ENCODE data around the gene CDH8.
"Not testable (repeated sequence)": the region's sequence is repeated elsewhere in the genome, so short reads cannot be mapped to it uniquely, and the experiment has no call there.

CDH8 gene

GRCh38 chr16:61807551-61807950 is 228.7 kb downstream of the CDH8 start:
- H3K27ac ChIP-seq (ENCODE audit: poor library complexity, severe bottlenecking): no peak overlapping the region
- H3K4me3 ChIP-seq (ENCODE audit: severe bottlenecking): no peak overlapping the region
- no peaks in the 10 kb centered on the region for H3K4me1 ChIP-seq (ENCODE audit: insufficient read depth, poor library complexity, severe bottlenecking)
- DNase-seq (ENCODE audit: low spot score) (no peak), ATAC-seq (ENCODE audit: low read depth) (no peak)
- H3K27me3 ChIP-seq (ENCODE audit: insufficient read depth, poor library complexity, severe bottlenecking): no peaks in the 10 kb centered on the region
- no peaks in the 10 kb centered on the region for H3K36me3 ChIP-seq (ENCODE audit: low read depth)
- no peaks in the 10 kb centered on the region for H3K9me3 ChIP-seq (ENCODE audit: severe bottlenecking)
- TF ChIP-seq CTCF (IDR thresholded peaks at IDR 0.05; ENCODE audit: poor library complexity, severe bottlenecking): no peak

GRCh38 chr16:61801217-61801616 is 235.0 kb downstream of the CDH8 start:
- not testable (repeated sequence) for ATAC-seq (ENCODE audit: low read depth); H3K4me1 ChIP-seq (ENCODE audit: insufficient read depth, poor library complexity, severe bottlenecking); H3K9me3 ChIP-seq (ENCODE audit: severe bottlenecking); H3K27ac ChIP-seq (ENCODE audit: poor library complexity, severe bottlenecking); DNase-seq (ENCODE audit: low spot score); H3K27me3 ChIP-seq (ENCODE audit: insufficient read depth, poor library complexity, severe bottlenecking); H3K36me3 ChIP-seq (ENCODE audit: low read depth); H3K4me3 ChIP-seq (ENCODE audit: severe bottlenecking)

GRCh38 chr16:61798741-61799140 is 237.5 kb downstream of the CDH8 start:
- H3K27me3 ChIP-seq (ENCODE audit: insufficient read depth, poor library complexity, severe bottlenecking): no peaks in the 10 kb centered on the region
- H3K9me3 ChIP-seq (ENCODE audit: severe bottlenecking): no peaks in the 10 kb centered on the region
- no peak for ATAC-seq (ENCODE audit: low read depth)
- no peak for TF ChIP-seq CTCF (IDR thresholded peaks at IDR 0.05; ENCODE audit: poor library complexity, severe bottlenecking)
- H3K4me1 ChIP-seq (ENCODE audit: insufficient read depth, poor library complexity, severe bottlenecking): peaks cover 3% of the 10 kb centered on the region
- no peak overlapping the region for H3K27ac ChIP-seq (ENCODE audit: poor library complexity, severe bottlenecking)
- no peak for DNase-seq (ENCODE audit: low spot score)
- H3K4me3 ChIP-seq (ENCODE audit: severe bottlenecking): no peak overlapping the region
- H3K36me3 ChIP-seq (ENCODE audit: low read depth): no peaks in the 10 kb centered on the region

GRCh38 chr16:61797961-61798507 is 238.2 kb downstream of the CDH8 start:
- no peak overlapping the region for H3K27ac ChIP-seq (ENCODE audit: poor library complexity, severe bottlenecking)
- no peaks in the 10 kb centered on the region for H3K36me3 ChIP-seq (ENCODE audit: low read depth)
- DNase-seq (ENCODE audit: low spot score) (no peak), ATAC-seq (ENCODE audit: low read depth) (no peak)
- H3K4me1 ChIP-seq (ENCODE audit: insufficient read depth, poor library complexity, severe bottlenecking): peaks cover 4% of the 10 kb centered on the region
- no peaks in the 10 kb centered on the region for H3K9me3 ChIP-seq (ENCODE audit: severe bottlenecking)
- TF ChIP-seq CTCF (IDR thresholded peaks at IDR 0.05; ENCODE audit: poor library complexity, severe bottlenecking): no peak
- no peaks in the 10 kb centered on the region for H3K27me3 ChIP-seq (ENCODE audit: insufficient read depth, poor library complexity, severe bottlenecking)
- H3K4me3 ChIP-seq (ENCODE audit: severe bottlenecking): no peak overlapping the region

GRCh38 chr16:61797296-61797795 is 238.9 kb downstream of the CDH8 start:
- no peak for DNase-seq (ENCODE audit: low spot score)
- Histone ChIP-seq H3K27me3 (ENCODE audit: insufficient read depth, poor library complexity, severe bottlenecking) (no peaks in the 10 kb centered on the region), H3K4me3 (ENCODE audit: severe bottlenecking) (no peak overlapping the region), H3K27ac (ENCODE audit: poor library complexity, severe bottlenecking) (no peak overlapping the region), H3K9me3 (ENCODE audit: severe bottlenecking) (no peaks in the 10 kb centered on the region), H3K4me1 (ENCODE audit: insufficient read depth, poor library complexity, severe bottlenecking) (peaks cover 11% of the 10 kb centered on the region), H3K36me3 (ENCODE audit: low read depth) (no peaks in the 10 kb centered on the region)
- no peak for ATAC-seq (ENCODE audit: low read depth)
- TF ChIP-seq CTCF (IDR thresholded peaks at IDR 0.05; ENCODE audit: poor library complexity, severe bottlenecking): no peak

Data from RWPE2 (cell line).